CD4-positive, alpha-beta T cell treated with Interleukin-2 at 100 ng/mL for 4 hours (primary cell): ENCODE results near the gene CACNA2D2.
"Not testable (repeated sequence)": the region's sequence is repeated elsewhere in the genome, so short reads cannot be mapped to it uniquely, and the experiment has no call there.

ENCODE experiments used
- DNase-seq: peaks from one replicate; pipeline ENCODE4 v3.0.0-alpha.2; 2020; ENCODE audit warnings: low spot score

CACNA2D2 gene

DNA sequence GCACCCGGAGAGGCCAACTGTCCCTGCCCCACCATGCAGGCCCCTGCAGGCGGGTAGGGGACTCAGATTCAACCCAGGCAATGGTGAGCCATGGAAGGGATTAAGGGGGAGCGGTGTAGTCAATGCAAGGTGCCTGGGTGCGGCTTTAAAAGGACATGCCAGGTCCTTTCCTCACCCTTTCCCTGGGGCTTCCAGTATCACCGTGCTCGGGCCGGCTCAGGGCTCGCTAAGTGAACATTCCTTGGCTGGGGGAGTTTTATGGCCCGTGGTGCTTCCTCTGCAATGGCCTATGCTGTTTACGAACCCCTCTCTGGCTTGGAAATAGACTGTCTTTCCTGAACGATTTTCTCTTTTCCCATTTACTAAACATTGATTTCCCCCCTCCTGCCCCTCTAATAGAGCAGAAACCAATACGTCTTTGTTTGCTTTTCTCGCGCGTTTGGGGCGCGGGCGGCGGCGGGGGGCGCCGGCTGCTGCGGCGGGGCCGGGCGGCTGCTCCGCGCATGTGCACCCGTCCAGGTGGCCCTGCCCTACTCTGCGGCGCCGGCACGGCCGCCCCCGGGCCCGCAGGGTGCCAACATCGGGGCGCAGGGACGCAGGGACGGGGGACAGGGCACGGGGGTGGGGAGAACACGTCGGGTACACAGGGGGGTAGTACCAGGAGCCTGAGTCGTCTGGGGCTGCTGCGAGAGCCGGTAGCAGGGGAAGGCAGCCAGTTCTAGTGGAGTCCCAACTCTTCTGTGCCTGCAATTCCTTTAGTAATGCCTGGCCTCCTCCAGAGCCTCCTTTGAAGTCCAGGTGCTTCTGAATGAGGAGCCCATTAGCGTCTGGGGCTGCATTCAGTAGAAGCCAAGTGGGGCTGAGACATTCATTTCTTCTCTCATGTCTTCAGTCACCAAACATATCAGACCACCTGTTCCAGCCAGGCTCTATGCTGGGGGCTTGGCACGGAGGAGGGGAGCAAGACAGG, 26.9 kb upstream of the CACNA2D2 start:
- DNase-seq: no peak

DNA sequence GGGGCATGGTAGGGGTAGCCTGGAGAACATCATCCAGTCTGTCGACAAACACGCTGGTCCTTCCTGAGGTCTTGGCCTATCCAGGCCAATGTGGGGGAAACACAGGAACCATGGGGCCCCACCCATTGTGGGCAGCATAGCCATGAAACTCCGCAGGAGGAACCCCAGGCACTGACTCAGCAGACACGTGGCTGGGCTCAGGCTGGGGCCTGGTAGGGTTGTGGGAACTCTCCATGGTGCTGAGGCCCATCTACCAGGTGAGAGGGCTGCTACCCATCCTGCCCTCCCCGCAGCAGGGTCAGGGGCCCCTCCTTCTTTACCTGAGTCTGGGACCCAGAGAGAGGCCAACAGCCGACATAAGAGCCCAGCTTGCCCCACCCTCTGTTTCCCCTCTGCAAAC, 22.6 kb upstream of the CACNA2D2 start:
- DNase-seq: peak; percentile 35

DNA sequence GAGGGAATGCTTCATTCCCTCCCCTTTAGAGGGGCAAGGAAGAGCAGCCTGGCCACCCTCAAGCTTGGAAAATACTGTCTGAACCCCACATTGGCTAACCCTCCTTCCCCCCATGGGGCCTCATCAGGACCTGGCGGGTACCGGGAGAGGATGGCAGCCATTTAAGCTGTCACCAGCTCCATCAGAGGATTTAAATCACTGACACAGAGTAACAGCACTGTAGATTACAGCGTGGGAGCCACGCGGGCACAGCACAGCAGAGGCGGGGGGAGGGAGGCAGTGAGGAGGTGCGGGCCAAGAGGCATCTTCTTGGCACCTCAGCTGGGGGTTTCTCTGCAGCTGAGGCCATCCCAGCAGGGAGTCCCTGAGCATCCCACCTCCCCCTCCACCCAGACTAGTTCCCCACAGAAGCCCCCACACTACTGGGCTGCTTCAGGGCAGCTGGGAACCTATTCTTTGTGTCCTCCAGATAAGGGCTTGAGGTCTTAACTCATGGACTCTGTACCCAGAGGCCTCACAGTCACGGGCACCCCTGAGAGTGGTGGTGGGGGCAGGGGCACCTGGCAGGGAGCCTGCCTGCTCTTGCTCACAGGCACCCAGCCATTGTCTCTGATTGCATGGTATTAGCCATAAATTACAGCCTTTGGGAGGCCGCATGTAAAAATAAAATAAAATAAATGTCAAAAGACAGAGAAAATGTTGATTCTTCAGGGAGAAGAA, 21.9 kb upstream of the CACNA2D2 start:
- DNase-seq: no peak

DNA sequence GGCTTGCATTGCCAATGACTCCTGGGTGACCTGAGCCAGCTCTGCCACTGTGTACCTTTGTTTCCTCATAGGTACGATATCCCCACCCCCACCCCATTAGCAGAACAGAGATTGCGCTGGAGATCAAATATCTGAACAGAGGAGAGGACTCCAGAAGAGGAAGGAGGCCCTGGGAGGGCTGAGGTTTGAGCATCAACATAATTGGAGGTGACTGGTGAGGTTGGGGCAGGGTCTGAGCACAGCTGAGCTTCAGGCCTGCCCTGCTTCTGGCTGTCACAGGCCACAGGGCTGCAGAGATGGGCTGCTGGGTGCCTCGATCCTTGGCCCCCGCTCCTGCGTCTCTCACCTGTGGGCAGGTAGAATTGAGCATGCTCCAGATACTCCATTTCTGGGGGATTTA, 21.3 kb upstream of the CACNA2D2 start:
- DNase-seq: no peak

DNA sequence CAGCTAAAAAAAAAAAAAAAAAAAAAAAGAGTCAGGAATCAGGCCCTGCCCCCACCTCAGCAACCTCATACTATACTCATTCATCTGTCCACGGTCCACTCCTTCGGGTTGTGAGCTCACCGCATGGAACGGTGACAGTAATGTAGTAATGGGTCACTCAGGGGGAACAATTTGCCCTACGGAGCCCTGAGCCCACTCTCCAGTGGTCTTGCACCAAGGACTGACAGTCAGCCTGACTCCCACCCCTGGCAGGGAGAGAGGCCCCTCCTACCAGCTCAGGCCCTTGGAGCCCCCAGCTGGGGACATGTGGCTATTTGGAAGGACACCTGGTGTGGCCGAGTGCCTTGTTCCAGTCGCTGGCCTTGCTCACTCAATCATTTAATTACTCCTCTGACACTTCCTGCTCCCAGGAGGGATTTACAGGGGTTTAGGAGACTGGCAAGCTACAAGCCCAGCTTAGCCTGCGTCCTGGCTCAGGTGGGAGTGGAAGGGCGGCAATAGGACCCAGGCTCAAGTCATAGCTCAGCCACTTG, 19.9 kb upstream of the CACNA2D2 start:
- no peak for DNase-seq

DNA sequence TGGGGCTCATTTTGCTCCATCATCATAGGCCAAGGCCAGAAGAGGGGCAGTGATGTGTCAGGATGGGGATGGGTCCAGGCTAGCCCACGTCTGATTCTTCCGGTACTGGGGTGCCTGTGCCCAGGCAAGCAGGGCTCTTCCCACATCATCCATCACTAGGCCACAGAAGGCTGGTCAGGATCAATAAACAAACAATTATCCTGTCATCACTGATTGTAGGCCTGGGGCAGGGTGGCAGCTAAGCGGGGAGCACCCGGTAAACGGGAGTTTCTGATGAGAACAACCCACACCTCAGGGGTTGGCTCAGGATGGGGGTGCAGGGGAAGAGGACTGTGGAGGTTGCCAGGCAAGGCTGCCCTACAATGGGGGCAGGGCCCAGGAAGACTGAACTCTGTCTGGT, 18.1 kb upstream of the CACNA2D2 start:
- no peak for DNase-seq

DNA sequence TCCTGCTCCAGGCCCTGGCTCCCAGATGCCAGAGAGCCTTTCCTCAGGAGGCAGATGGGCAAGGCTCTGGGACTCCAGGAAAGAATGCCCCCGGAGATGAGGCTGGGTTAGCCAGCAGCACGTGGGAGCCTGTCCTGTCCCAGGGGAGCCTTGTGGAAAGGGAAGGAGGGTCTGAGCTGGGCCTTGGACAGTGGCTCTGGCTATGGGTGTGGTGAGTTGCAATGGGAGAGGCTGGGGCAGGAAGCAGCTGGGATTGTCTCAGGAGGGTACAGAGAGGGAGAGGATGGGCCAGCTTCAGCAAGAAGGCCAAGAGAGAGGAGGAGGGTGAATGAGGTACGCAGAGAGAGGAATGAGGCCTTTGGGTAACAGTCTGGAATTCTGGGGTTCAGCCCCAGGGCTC, 17.4 kb upstream of the CACNA2D2 start:
- no peak for DNase-seq

DNA sequence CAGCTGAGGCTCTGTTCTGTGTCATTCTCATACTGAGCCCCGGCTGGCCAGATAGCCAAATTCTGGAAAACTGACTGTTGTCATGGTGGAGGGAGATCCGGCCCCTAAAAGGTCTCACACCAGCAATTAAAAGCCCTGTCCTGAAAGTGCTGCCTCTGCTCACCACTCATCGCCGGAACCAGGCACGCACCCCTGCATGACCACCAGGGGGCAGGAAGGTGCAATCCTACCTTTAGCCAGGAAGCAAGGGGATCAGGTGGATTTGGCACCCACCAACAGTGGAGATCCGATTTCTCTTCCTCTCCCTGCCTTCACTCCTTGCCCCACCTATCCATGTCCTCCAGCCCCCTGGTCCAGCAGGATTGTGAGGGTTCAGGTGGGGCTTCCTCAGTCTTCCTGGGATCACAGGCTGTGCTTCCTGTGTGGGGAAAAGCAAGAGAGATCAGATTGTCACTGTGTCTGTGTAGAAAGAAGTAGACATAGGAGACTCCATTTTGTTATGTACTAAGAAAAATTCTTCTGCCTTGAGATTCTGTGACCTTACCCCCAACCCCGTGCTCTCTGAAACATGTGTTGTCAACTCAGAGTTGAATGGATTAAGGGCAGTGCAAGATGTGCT, 16.1 kb upstream of the CACNA2D2 start:
- DNase-seq: peak; percentile 72

DNA sequence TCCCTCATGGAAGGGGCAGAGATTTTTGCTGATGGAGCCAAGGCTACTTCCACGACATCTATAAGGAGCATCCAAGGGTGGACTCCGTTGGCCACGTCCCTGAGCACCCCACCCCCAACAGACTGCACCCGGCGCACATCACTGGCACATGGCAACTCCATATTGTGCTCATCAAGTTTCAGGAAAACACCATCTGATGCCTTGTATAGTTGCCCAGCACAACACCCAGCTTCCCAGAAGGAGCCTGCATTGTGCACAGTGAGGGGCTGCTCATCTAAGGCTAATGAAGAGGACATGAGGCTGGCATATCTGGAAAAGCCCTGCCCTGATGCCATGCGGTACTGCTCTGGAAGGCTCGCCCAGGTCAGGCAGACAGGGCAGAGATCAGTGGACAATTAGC, 15.0 kb upstream of the CACNA2D2 start:
- no peak for DNase-seq

DNA sequence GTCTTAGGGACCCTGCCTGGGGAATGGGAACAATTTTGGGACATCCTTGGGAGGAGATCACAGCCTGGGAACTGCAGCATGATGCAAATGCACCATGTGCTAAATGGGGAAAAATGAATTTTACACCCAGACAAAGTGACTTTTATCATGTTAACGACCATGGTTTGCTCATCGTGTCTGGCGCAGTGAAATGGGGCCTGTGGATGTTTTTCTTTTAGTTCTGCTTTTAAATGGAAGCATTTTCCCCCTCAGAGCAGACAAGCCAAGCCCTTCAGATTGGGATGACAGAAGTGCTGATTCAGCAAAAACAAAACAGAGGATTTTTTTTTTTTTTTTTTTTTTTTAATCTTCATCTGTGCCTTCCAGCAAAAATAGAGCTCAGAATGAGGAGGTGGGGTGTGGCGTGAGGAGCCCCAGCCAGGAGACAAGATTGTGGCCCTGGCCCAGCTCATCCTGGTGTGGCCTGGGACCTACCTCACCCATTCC, 14.3 kb upstream of the CACNA2D2 start:
- no peak for DNase-seq

DNA sequence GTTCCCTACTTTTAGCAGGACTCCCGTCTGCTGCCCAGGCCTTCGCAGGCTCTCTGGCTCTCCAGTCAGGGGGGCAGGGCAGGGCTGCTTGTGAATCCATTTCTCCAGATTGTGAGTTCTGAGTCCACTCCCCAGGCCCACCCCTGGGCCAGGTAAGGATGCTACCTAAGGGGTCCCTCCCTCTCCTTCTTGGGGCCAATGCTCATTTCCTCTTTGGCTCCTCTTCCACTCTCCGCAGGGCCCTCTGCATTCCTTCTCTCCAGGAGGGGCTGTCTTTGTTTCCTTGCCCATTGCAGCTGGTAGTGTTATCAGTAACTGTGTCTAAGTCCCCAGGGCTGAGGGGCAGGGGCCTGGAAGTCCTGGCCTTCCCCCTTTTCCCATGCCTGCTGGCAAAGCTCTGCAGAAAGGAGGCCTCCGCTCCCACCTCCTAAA, 13.0 kb upstream of the CACNA2D2 start:
- no peak for DNase-seq

DNA sequence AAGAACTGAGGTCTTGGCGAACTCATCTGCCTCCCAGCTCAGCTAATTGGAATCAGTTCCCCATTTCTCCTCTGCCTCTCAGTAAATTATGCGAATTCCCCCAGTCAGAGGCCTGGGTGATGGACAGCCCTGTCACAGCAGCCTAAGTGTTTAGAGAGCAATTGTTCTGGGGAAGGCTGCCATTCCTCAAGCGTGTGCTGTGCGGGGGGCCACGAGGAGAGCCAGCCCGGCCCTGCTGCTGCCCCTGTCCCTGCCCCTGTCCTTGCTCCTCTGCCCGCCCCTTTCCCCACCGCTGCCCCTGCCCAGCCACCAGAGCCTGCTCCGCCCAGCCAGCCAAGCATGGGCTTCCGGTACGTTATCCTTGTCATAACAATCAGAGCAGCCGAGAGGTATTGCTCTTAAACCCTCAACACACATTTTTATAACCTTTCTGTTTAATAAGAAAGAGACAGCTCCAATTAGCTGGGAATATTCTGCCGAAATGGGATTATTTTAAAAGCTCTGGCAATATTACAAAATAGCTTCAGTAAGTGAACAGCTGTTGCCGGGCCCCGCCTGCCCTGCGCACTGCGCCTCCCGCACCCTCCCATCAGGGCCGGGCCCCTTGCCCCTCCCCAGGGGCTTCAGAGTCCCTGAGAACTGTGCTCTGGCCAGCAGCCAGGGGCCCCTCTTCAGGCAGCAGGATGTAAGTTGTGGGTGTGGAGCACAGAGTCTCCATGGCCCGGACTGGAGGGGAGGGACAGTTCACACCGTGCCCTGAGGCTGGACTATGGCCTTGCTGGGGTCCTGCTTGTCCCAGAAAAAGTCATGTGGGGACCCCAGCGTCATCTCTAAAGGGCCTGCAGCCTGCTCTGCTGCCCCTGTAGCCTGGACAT, 12.4 kb upstream of the CACNA2D2 start:
- DNase-seq: no peak

DNA sequence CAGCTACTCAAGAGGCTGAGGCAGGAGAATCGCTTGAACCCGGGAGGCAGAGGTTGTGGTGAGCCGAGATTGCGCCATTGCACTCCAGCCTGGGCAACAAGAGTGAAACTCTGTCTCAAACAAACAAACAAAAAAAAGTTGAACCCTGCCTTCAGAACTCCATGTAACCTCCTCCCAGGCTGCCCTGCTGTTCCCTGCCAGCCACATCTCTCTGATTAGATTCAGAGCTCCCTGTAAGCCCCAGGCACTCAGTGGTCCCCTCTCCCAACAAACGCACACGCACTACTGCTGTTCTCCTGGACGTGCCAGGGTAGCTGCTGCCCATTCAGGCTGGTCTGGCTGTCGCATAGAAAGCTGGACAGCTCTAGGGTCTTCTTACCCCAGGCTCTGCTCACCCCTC, 9.5 kb upstream of the CACNA2D2 start:
- DNase-seq: not testable (repeated sequence)

DNA sequence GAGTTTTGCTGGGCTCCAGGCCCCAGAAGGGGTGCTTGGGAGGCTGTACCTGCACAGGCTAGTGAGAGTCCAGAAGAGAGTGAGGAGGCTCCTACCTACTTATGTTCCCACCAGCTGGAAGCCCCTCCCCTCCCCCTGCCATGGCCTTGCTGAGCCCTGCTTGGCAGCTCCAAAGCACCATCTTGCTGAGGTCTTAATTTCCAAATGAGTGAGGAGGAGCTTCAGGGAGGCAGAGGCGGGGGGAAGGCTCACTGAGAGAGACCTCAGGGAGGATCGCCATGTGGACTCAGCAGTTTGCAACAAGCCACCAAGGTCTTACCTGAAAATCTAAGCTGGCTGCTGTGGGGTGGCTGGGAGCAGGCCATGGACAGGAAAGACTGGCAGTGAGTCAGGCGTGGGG, 8.7 kb upstream of the CACNA2D2 start:
- no peak for DNase-seq

DNA sequence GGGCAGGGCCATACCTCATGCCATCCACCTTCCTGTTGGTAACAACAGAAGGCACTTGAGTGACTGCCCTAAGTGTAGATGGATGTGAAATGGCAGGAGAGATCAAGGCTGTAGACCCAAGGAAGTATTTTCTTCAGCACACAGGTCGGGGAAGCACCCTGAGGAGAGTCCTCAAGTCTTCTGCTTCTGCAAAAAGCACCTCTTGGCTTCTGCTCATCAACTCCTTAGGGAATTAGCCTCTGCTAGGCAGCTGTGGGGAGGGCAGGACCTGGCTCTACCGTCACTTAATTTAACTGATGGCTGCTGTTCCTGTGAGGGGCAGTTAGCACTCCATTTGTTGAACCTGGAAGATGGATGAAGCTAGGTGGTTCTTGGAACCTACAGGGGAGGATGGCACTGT, 6.9 kb upstream of the CACNA2D2 start:
- DNase-seq: no peak

DNA sequence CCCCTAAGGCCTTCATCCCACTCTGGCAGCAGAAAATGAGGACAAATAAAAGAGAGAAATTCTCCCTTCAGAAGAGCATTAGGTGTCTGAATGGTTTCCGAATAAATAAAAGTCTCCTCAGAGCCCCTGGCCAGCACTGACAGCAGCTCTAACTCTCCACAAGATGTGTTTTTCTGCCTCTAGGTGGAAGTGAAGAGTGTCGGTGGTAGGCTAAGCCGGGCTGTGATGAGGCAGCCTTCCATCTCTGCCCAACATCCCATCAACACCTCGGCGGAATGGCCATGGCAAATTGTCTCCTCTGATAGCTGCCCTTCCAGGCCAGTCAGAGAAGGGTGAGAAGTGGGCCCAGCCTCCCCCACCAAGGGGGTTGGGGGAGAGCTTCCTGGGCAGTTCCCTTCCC, 6.3 kb upstream of the CACNA2D2 start:
- no peak for DNase-seq

DNA sequence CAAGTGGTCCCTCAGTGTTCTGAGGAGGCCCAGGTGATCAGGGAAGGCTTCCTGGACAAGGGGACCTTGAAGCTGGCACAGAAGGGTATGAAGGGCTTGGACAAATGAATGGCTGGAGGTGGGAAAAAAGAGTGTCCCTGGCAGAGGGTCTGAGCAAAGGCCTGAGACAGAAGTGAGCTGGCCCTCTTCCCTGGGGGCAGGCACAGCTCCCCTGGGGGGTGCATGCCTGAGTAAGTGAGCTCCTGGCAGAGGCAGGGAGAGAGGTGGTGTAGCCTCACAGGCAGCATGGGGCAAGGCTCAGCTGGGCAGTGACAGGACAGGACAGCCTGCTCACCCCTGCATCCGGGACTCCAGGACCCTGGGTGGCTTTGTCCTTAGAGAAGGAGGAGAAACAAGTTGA, 5.4 kb upstream of the CACNA2D2 start:
- DNase-seq: no peak

DNA sequence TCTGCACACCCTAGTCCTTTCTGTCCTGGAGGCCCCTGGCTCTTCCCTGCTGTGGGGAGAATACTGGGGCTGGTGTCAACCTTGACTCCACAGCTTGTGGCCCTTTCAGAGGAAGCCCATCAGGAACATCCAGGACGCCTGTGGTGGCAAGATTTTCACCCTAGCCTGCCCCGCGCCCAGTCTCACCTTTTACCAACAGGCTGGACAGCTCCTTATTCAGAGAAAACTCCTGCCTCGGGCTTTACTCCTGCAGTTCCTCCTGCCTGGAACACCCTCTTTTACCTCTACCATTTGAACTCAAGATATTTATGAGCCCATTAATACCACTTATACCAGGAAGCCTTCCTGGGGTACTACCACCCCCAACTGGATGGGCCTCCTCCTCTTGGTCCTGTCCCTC, 2.7 kb upstream of the CACNA2D2 start:
- DNase-seq: no peak

DNA sequence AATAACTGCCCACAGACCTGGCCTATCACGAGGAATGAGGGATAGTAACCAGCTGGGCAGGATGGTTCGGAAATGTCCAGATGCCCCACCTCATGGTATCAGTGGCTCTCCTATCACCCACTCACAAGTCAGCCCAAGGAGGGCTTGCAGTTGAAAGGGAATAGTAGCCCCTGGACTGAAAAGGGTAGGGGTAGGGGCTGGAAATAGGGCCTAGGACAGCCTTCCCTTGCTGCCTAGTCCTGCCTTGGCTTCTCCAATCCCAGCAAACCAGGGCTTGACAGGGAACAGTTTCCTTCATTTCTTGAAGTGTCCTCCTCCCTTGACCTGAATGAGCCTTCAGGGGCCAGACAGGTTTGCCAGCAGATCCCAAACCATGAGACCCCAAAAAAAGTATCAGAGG, 1.2 kb upstream of the CACNA2D2 start:
- DNase-seq: no peak

DNA sequence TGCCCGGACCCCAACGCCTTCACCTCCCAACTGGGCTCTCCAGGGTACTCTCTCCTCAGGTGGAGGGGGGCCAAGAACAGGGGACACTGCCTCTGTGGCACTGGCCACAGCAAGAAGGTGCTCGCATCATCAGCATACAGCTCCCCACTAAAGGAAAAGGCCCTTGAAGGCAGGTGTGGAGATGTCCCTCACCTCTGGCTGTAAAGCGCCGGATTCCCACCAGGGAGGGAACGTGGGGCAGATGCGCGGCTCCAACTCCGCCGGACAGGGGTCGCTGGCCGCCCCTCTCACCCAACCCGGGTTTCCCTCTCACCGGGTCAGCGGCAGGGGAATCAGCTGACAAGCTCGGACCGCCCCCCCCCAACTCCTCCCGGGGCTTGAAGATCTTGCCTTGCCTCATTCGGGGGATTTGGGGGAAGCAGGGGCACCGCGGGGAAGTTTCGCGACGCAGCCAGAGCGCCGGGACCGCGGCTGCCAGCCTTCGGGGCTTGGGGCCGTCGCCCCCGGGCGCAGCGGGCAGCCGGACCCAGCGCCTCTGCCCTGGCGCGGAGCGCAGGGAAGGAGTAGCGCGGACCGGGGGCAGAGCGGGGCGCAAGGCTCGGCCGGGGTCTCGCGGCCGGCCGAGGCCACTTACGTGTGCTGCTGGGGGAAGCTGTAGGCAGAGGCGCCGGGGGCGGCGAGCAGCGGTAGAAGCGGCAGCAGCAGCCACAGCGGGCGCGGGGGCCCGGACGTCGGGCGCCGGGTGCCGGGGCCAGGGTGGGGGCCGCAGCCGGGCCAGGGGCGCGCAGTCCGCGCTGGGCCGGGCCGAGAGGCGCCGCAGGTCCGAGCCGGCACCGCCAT, 630 bp downstream of the CACNA2D2 start:
- DNase-seq: no peak

DNA sequence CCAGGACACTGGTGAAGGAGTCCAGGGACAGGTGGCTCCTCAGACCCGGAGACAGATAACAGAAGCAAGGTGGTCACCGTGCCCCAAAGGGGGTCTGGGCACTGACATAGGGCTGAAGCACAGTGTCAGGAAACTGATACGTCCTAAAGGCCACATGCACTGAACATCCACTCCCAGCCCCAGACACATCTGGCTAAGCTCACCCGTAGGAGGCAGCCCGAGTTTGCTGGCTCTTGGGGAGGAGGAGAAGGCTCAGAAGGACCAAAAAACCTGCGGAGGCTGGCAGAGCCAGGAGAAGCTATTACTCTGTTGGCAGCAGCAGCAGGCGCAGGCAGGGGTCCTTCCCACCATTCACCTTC, 1.2 kb downstream of the CACNA2D2 start:
- DNase-seq: no peak
